GM10248 (cell line): ENCODE measurements around the gene LIMS2.

ENCODE experiments used
- CTCF ChIA-PET: fragments of 300-600 bp; sonication (Branson Sonifier 250); formaldehyde crosslinking; extraction: SDS; loops from one replicate; lab custom pipeline; 2021; ENCODE audit warnings: antibody characterized with exemption; lab: Yijun Ruan, JAX
- POLR2A ChIA-PET: fragments of 350-650 bp; sonication (Branson Sonifier 250); formaldehyde crosslinking; extraction: SDS; loops from one replicate; lab custom pipeline; 2020; ENCODE audit warnings: antibody characterized with exemption; lab: Yijun Ruan, JAX
- DNase-seq: peaks from one replicate; pipeline ENCODE4 v3.0.0; 2012; ENCODE audit errors: extremely low spot score
- CTCF ChIP-seq: IDR thresholded peaks from 2 replicates; pipeline ENCODE4 v1.5.1; 2012; ENCODE audit warnings: mild to moderate bottlenecking, low read depth; ENCODE audit errors: extremely low read depth, missing control alignments, control extremely low read depth

The LIMS2 gene

GRCh38 chr2:127659408-127660290, 15.7 kb downstream of the LIMS2 start:
- no peak for TF ChIP-seq CTCF
- DNase-seq: no peak
- CTCF ChIA-PET: interaction anchor here (0.9 to 1.6 kb wide), 2 partner anchors 10 to 69 kb away, joined by 3 to 4 read pairs; no protein-coding TSS in a partner anchor
- POLR2A ChIA-PET: no interaction called here

- TF ChIP-seq CTCF: no peak
- DNase-seq: no peak
- POLR2A ChIA-PET: no interaction called here
- CTCF ChIA-PET: interaction anchor here (2.5 kb wide), 1 partner anchor 67 kb away, joined by 9 read pairs; no protein-coding TSS in a partner anchor
Observed at GRCh38 chr2:127658641-127659407, 16.5 kb downstream of the LIMS2 start.

DNA sequence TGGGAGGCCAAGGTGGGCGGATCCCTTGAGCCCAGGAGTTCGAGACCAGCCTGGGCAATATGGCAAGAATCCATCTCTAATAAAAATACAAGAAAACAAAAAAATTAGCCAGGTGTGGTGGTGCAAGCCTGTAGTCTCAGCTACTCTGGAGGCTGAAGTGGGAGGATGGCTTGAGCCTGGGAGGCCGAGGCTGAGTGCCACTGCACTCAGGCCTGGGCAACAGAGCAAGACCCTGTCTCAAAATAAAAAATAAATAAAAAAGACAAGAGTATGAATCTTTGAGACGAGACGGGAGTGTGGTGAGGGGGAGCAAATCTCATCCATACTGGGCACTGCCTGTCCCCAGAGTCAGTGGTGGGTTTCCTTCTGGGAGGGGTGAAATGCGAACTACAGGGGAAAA, 17.2 kb downstream of the LIMS2 start:
- no peak for TF ChIP-seq CTCF
- ChIA-PET CTCF (interaction anchor here (2.5 kb wide), 1 partner anchor 67 kb away, joined by 9 read pairs; no protein-coding TSS in a partner anchor), POLR2A (no interaction called here)
- no peak for DNase-seq

DNA sequence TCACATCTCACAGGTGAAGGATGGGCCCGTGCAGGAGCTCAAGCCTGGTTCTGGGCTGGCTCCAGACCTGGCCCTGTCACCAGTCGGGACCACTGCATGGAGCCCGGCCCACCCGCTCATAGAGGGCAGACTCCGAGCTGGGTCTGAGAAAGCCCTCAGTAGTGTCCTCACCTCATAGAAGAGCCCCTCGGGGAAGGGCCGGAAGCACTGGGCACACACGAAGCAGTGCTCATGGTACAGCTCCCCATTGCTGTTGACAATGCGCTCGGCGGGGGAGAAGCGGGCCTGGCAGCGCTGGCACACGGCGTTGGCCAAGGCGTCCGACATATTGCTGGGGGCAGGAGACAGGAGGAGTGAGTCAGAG, 18.1 kb downstream of the LIMS2 start:
- no peak for TF ChIP-seq CTCF
- no peak for DNase-seq
- CTCF ChIA-PET: interaction anchor here (2.5 kb wide), 1 partner anchor 66 kb away, joined by 9 read pairs; no protein-coding TSS in a partner anchor
- POLR2A ChIA-PET: no interaction called here

DNA sequence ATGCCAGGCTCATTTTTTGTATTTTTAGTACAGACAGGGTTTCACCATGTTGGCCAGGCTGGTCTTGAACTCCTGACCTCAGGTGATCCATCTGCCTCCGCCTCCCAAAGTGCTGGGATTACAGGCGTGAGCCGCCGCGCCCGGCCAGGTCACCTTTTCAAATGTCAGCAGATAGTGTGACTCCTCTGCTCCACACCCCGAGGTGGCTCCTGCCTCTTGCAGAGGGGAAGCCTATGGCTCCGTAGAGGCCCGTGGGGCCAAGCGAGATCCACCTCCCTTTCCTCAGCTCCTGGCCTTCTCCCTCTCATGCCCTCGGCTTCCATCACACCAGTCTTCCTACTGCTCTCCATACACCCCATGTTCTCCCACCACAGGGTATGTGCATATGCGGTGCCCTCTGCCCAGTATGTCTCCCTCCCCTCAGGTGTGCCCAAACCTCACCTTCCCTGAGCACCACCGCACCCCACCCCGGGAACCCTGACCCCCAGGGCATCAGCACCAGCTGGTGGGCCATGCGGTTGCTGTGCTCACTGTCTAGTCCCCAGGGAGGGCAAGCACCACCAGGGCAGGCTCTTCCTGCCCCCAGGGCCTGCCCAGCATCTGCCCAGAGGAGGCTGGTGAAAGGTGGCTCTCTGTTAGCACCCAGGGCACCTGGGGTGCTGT, 18.6 kb downstream of the LIMS2 start:
- ChIA-PET CTCF (interaction anchor here (2.5 kb wide), 1 partner anchor 65 kb away, joined by 9 read pairs; no protein-coding TSS in a partner anchor), POLR2A (no interaction called here)
- TF ChIP-seq CTCF: no peak
- DNase-seq: no peak
